ENCODE results near the gene EIF2D.

DNA sequence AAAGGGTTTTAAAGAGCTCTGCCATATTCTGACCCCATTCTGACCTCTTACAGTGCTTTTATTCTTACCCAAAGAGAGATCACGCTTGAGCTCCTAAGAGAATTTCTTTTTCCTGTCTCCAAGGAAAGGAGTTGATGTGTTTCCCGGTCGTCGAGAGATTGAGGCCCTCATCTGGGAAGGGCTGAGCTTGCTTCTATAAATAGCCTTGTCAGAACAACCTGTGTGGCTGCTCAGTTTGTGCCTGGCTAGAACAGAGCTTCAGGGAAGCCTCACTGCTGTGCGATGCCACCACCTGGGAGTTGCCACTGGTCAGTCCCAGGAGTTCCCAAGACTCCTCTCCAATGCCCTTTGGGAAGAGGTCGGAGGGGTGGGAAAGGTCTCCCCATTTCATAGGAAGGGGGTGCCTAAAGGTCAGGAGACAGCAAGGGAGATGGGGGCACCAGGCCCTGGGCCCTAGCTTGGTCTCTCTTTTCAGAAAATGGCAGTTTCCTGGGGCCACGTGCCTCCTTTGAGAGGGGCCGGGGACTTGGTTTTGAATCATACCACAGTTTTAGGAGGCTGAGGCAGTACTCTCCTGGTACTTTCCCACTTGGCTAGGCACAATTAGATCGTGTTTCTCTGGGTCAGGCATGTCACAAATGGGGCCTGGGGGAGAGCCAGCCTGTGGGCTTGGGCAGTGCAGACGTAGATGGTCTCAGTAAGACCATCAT is 52.1 kb downstream of the EIF2D start:
- TF ChIP-seq, protein P1, sequence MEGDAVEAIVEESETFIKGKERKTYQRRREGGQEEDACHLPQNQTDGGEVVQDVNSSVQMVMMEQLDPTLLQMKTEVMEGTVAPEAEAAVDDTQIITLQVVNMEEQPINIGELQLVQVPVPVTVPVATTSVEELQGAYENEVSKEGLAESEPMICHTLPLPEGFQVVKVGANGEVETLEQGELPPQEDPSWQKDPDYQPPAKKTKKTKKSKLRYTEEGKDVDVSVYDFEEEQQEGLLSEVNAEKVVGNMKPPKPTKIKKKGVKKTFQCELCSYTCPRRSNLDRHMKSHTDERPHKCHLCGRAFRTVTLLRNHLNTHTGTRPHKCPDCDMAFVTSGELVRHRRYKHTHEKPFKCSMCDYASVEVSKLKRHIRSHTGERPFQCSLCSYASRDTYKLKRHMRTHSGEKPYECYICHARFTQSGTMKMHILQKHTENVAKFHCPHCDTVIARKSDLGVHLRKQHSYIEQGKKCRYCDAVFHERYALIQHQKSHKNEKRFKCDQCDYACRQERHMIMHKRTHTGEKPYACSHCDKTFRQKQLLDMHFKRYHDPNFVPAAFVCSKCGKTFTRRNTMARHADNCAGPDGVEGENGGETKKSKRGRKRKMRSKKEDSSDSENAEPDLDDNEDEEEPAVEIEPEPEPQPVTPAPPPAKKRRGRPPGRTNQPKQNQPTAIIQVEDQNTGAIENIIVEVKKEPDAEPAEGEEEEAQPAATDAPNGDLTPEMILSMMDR (IDR thresholded peaks at IDR 0.05), result no peak
- no peak for TF ChIP-seq CBX2 (IDR thresholded peaks at IDR 0.05; ENCODE audit: borderline replicate concordance, low read depth)
